ENCODE results near the gene NUMB.

- TF ChIP-seq CTCF (conservative IDR thresholded peaks at IDR 0.05 in 1 of 2, IDR thresholded peaks at IDR 0.05 in 1 of 2; ENCODE audit: low read depth in 1 of 2, low read length in 2 of 2) (no peak), EZH2 (IDR thresholded peaks at IDR 0.05; ENCODE audit: low read length, missing control alignments) (no peak)
Measured at GRCh38 chr14:73494593-73494992, 36.2 kb upstream of the NUMB start.
